Astrocyte of the spinal cord (primary cell): Measurements from ENCODE around the gene ANHX.

ENCODE experiments used
- DNase-seq: peaks from one replicate; pipeline ENCODE4 v3.0.0; 2011; ENCODE audit warnings: low read depth, low spot score
- H3K4me3 ChIP-seq: 2 replicates; pipeline ENCODE4 v1.5.1; 2011; ENCODE audit warnings: low read depth, mild to moderate bottlenecking, low read length, moderate library complexity
- CTCF ChIP-seq: IDR thresholded peaks from 2 replicates; pipeline ENCODE4 v1.5.1; 2012; ENCODE audit warnings: low read depth, mild to moderate bottlenecking, low read length, inconsistent platforms
- in situ Hi-C: cut with HindIII; loops from 2 replicates; pipeline ENCODE4 v1.10.0; 2017; ENCODE audit warnings: low sequenced_read_pairs

Gene ANHX

DNA sequence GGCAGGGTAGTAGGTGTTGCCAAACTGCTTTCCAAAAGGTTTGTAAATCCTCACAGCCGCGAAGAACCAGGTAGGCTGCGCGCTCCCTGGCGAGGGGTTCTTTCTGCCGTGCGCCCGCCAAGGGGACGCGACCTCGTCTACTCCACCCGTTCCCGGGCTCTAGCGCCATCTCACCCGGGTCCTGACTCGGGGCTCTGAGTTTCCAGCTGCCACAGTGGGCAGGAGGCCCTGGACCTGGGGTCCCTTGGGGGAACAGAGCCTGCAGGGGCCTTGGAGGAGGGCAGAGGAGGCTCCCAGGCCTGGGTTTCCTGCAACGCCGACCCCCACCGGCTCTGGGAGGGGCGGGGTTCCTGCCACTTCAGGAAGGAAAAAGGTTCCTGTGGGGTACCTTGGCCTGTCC is 706 bp downstream of the ANHX start:
- TF ChIP-seq CTCF = no peak
- in situ Hi-C loops = no loop called here

GRCh38 chr12:133233993-133234564 is 1.6 kb downstream of the ANHX start:
- in situ Hi-C loops = no loop called here
- no peak for DNase-seq
- no peak for TF ChIP-seq CTCF
- H3K4me3 ChIP-seq = no peak overlapping the region

More for the DNA sequence above, 706 bp downstream of the ANHX start:
- DNase-seq = no peak
- H3K4me3 ChIP-seq = no peak overlapping the region

DNA sequence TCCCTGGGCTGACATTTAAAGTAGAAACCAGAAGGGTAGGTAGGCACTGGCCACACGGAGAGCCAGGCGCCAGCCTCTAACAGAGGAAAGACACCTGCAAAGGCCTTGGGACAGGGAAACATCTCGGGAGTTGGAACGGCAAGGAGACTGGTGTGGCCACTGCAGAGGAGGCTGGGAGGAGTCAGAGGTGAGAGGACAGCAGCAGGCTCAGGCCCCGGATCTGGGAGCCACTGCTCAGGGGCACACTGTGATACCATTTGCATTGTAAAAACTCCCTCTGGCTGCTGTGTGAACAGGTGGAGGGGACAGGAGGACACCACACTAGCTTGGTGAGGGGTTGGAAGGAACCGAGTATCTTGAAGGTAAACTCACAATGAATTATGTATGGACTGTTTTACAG is 2.7 kb downstream of the ANHX start:
- no peak for DNase-seq
- in situ Hi-C loops = no loop called here
- no peak overlapping the region for H3K4me3 ChIP-seq
- TF ChIP-seq CTCF = no peak

DNA sequence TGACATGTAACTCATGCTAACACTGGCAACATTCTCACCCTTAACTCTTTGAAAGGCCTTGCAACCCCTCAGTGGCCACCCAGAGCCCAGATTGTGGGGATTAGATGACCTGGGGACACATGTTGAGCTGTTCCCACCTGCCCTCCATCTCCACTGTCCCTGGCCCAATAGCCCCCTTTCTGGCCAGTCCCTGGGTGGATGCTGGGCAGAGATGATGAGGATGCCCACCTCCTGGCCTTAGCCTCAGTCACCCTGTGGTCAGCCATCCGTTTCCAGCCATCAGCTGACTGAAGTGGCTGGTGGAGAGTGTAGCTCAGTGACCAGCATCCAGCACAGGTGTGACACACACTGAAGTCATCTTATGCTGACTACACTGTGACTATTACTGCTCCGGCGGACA is 4.7 kb downstream of the ANHX start:
- no peak for TF ChIP-seq CTCF
- DNase-seq = no peak
- no peak overlapping the region for H3K4me3 ChIP-seq
- in situ Hi-C loops = no loop called here

DNA sequence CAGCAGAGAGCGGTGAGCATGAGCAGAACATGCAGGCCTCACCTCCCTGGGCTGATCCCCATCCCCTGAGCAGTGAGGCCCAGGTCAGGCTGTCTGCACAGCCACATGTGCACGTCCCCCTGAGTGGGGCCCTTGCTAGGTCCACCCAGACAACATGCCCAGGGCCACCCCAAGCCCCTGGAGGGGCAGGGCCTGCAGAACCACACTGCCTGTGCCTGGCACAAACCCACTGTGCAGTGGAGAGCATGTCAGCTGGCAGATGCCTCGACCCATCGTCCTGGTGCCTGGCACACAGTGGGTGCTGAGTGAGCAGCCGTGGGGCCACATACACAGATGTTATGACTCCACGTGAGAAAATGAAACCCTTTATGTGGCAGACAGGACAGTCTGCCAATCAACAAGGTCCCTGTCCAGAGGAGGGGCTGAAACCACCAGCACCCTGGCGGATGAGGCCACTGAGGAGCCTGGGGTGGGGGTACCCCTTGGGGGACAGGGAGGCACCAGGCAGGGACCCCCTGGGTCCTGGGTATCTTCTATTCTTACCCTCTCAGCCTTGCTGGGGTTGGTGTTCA is 8.3 kb downstream of the ANHX start:
- H3K4me3 ChIP-seq = no peak overlapping the region
- TF ChIP-seq CTCF = no peak
- in situ Hi-C loops = no loop called here
- no peak for DNase-seq

DNA sequence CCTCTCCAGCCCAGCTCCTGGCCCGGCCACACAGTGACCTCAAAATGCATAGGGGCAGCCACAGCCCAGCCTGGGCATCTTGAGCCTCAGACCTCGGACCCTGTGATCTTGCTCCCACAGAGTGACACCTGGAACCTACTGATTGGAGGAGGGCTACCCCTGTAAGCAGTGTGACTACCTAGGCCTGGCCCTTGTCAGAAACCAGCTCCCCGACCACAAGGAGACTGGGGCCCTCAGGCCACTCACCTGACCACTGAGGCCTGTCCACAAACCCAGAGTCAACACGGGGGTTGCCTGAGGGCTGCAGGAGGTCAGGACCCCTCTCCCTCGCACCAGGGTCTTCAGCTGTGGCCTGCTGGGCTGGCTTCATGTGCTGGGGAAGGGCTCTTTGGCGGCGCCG is 9.0 kb downstream of the ANHX start:
- no peak for TF ChIP-seq CTCF
- no peak for DNase-seq
- in situ Hi-C loops = no loop called here
- H3K4me3 ChIP-seq = no peak overlapping the region
